ENCODE results near the gene ZBTB16. TPM values are rescaled to one million over a fixed set of nuclear protein-coding genes. Genes with fewer than 3 reads are reported as not detected.

ZBTB16 gene
- total and polyA plus RNA-seq, 2 of the 13 experiments (the other 11 are each of a cell fraction or from before 2014, with no cell fraction given): not detected

DNA sequence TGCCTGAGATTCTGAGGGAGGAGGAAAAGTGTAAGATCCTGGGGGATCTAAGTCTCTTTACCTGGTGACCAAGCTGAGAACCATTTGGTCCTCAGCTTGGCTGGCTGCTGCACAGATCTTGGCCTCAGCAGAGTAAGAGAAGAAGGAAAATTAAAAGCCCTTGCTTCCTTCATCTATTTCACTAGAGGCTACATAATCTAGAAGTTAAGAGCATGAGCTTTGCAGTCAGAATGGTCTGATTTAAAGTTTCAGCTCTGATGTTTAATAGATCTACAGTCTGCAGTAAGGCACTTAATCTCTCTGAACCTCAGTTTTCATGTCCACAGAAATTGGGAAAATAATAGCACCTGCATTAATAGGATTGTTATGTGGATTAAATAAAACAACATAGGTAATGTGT is 3.1 kb upstream of the ZBTB16 start:
- in situ Hi-C loops (cut with HindIII; ENCODE audit: extremely low pct_ligation_motif_present, low pct_unique_long_range_greater_than_20kb) (no loop called here), intact Hi-C loops (cut with micrococcal nuclease; ENCODE audit: unreplicated experiment) (no loop called here)
- TF ChIP-seq, protein P1, sequence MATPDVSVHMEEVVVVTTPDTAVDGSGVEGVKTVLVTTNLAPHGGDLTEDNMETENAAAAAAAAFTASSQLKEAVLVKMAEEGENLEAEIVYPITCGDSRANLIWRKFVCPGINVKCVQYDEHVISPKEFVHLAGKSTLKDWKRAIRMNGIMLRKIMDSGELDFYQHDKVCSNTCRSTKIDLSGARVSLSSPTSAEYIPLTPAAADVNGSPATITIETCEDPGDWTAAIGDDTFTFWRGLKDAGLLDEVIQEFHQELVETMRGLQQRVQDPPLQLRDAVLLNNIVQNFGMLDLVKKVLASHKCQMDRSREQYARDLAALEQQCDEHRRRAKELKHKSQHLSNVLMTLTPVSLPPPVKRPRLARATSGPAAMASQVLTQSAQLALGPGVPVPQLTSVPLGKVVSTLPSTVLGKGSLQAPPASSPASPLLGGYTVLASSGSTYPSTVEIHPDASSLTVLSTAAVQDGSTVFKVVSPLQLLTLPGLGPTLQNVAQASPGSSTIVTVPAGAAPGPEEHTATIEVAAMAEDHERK (CRISPR knock-in tag; IDR thresholded peaks at IDR 0.05; ENCODE audit: low read depth): no peak
- TF ChIP-seq MTA1 (CRISPR knock-in tag; IDR thresholded peaks at IDR 0.05; ENCODE audit: borderline replicate concordance) (no peak), NONO (IDR thresholded peaks at IDR 0.05) (no peak), NONO (CRISPR knock-in tag; conservative IDR thresholded peaks at IDR 0.05) (no peak), ZNF30 (CRISPR knock-in tag; IDR thresholded peaks at IDR 0.05) (no peak), ZNF382 (CRISPR knock-in tag; IDR thresholded peaks at IDR 0.05; ENCODE audit: borderline replicate concordance) (no peak), DMAP1 (CRISPR knock-in tag; IDR thresholded peaks at IDR 0.05) (no peak), ZNF33B (CRISPR knock-in tag; IDR thresholded peaks at IDR 0.05) (no peak), NFYC (CRISPR knock-in tag; IDR thresholded peaks at IDR 0.05) (no peak), ZNF780A (CRISPR knock-in tag; IDR thresholded peaks at IDR 0.05) (no peak), ZNF431 (CRISPR knock-in tag; IDR thresholded peaks at IDR 0.05; ENCODE audit: borderline replicate concordance, low read depth) (no peak), ZNF343 (CRISPR knock-in tag; IDR thresholded peaks at IDR 0.05) (no peak), CREM (IDR thresholded peaks at IDR 0.05) (no peak), CREM (CRISPR knock-in tag; IDR thresholded peaks at IDR 0.05) (no peak), ZMYM2 (CRISPR knock-in tag; IDR thresholded peaks at IDR 0.05) (no peak), SMC3 (IDR thresholded peaks at IDR 0.05; ENCODE audit: low read length) (no peak), RORA (CRISPR knock-in tag; IDR thresholded peaks at IDR 0.05) (no peak), ZMAT3 (CRISPR knock-in tag; conservative IDR thresholded peaks at IDR 0.05) (no peak), ZNF83 (CRISPR knock-in tag; IDR thresholded peaks at IDR 0.05; ENCODE audit: borderline replicate concordance) (no peak)
- TF ChIP-seq, protein P2, sequence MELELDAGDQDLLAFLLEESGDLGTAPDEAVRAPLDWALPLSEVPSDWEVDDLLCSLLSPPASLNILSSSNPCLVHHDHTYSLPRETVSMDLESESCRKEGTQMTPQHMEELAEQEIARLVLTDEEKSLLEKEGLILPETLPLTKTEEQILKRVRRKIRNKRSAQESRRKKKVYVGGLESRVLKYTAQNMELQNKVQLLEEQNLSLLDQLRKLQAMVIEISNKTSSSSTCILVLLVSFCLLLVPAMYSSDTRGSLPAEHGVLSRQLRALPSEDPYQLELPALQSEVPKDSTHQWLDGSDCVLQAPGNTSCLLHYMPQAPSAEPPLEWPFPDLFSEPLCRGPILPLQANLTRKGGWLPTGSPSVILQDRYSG (CRISPR knock-in tag; IDR thresholded peaks at IDR 0.05): no peak
- no TSS peak for BruUV-seq (replicated peaks)
- Histone ChIP-seq H3K36me3 (replicated peaks in 1 of 2; ENCODE audit: control insufficient read depth in 1 of 2, insufficient read depth in 2 of 2, low read length in 2 of 2) (no peaks in the 10 kb centered on the region), H3K79me2 (ENCODE audit: insufficient read depth, low read length) (no peaks in the 10 kb centered on the region), H3K9me3 (ENCODE audit: low read length) (no peaks in the 10 kb centered on the region), H3K9ac (ENCODE audit: insufficient read depth, low read depth, low read length) (no peak overlapping the region), H3K4me3 (replicated peaks in 1 of 3; ENCODE audit: insufficient read depth in 1 of 3, low read depth in 2 of 3, low read length in 3 of 3) (no peak overlapping the region), H3K4me2 (ENCODE audit: low read depth, low read length) (no peak overlapping the region), H3K27ac (ENCODE audit: extremely low read length, insufficient read depth, low read length) (no peak overlapping the region), H3K27me3 (ENCODE audit: control insufficient read depth in 1 of 2, insufficient read depth in 2 of 2, low read length in 2 of 2) (peaks cover 8 to 48% of the 10 kb centered on the region in 2 experiments), H3K4me1 (ENCODE audit: insufficient read depth, low read length) (no peaks in the 10 kb centered on the region), H4K20me1 (ENCODE audit: insufficient read depth, low read length) (0 out of 2 replicates have a peak, but pooled peaks cover under 1% of the 10 kb centered on the region), H2AFZ (ENCODE audit: low read length) (no peak overlapping the region)
- POLR2A ChIA-PET: no interaction called here
- DNase-seq (ENCODE audit: low spot score) (no peak), ATAC-seq (no peak), FAIRE-seq (no peak)
- CTCF ChIA-PET (ENCODE audit: low intra/inter-chr PET ratio, low total read pairs): no interaction called here

Data from HepG2 (cell line).